Breast epithelium (tissue), 3 donors: ENCODE measurements around the gene ROPN1L.

Experiments used
- CTCF ChIP-seq, 3 donors: fragments of 450-650 bp; IDR thresholded peaks; one replicate each; pipeline ENCODE4 v1.5.1; 2016 to 2017; ENCODE audit warnings: antibody characterized with exemption in 3 of 3, mild to moderate bottlenecking in 3 of 3, moderate library complexity in 3 of 3
- POLR2A ChIP-seq: fragments of 450-650 bp; IDR thresholded peaks from one replicate; pipeline ENCODE4 v1.6.1; 2016; ENCODE audit warnings: antibody characterized with exemption, mild to moderate bottlenecking, moderate library complexity
- POLR2AphosphoS5 ChIP-seq, 3 donors: sonication (generic); formaldehyde crosslinking; IDR thresholded peaks; one replicate each; pipeline ENCODE4 v1.6.1; 2017; ENCODE audit warnings: antibody characterized with exemption in 3 of 3

GRCh38 chr5:10423022-10423421 lies 18.7 kb upstream of the ROPN1L start:
- TF ChIP-seq CTCF (IDR thresholded peaks at IDR 0.05) = no peak
- no peak for TF ChIP-seq POLR2A
- TF ChIP-seq POLR2AphosphoS5 (IDR thresholded peaks at IDR 0.05) = no peak
